HEK293T (cell line): Measurements from ENCODE around the gene SLAMF1.

ENCODE experiments used
- ELF4 ChIP-seq: fragments of 450-650 bp; IDR thresholded peaks from 2 replicates; pipeline ENCODE4 v1.6.1; 2017; ENCODE audit warnings: antibody characterized with exemption
- FOXM1 ChIP-seq: fragments of 450-650 bp; IDR thresholded peaks from 2 replicates; pipeline ENCODE4 v1.6.1; 2017; ENCODE audit warnings: mild to moderate bottlenecking, borderline replicate concordance
- SP1 ChIP-seq: fragments of 450-650 bp; IDR thresholded peaks from 2 replicates; pipeline ENCODE4 v1.6.1; 2017

- TF ChIP-seq ELF4 (no peak), FOXM1 (no peak), SP1 (no peak)
Measured at GRCh38 chr1:160670701-160671100, 23.9 kb upstream of the SLAMF1 start.
